GM12872 (cell line): ENCODE results near the gene AFDN.

Experiments
- CTCF ChIP-seq: IDR thresholded peaks from 3 replicates; pipeline ENCODE4 v1.5.1; 2011; ENCODE audit warnings: low read depth, mild to moderate bottlenecking, low read length, moderate library complexity; ENCODE audit not compliant: insufficient read depth

The AFDN gene

GRCh38 chr6:167892835-167893815 is 66.4 kb downstream of the AFDN start:
- TF ChIP-seq CTCF = no peak

- no peak for TF ChIP-seq CTCF
These were observed 68.3 kb downstream of the AFDN start for GRCh38 chr6:167894965-167895364.

DNA sequence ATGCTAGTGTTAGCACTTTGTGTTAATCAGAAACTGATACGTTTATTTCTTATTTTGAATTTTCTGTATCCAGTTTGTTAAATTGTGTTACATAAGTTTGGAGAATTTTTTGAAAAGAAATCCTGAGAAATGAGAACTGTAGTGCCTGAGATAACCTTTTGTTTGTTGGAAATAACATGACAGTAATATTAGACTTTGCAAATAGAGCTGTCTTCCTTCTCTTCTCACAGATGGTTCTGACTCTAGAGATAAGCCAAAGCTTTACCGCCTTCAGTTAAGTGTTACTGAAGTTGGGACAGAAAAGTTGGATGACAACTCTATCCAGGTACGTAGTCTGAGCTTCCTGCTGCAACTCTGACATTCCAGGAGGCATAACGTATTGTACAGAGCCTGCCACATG is 69.9 kb downstream of the AFDN start:
- TF ChIP-seq CTCF = no peak

- peak; percentile 60 for TF ChIP-seq CTCF
These were observed 72.1 kb downstream of the AFDN start for GRCh38 chr6:167898673-167899311.

- no peak for TF ChIP-seq CTCF
These were observed 78.1 kb downstream of the AFDN start for GRCh38 chr6:167904791-167905190.

GRCh38 chr6:167906899-167907298 is 80.2 kb downstream of the AFDN start:
- no peak for TF ChIP-seq CTCF

GRCh38 chr6:167907837-167908681 is 81.3 kb downstream of the AFDN start:
- TF ChIP-seq CTCF = 0 out of 3 replicates have a peak, but pooled peaks have one; percentile 17
